IMR-90 (cell line): ENCODE results near the gene PWWP3B. TPM values are rescaled to one million over a fixed set of nuclear protein-coding genes. Genes with fewer than 3 reads are reported as not detected.

Experiments used
- ATAC-seq: fragments of 200-7000 bp; cut with Tn5 transposase; 2 replicates; pipeline ENCODE4 v1.9.1; 2020; ENCODE audit warnings: low read depth, mild to moderate bottlenecking, moderate library complexity
- BruUV-seq: library from RNA; stranded (reverse); fragments of 400-500 nt; replicated peaks from 2 replicates; lab custom pipeline; 2021; lab: Mats Ljungman, UMichigan
- CTCF ChIA-PET: fragments of 300-600 bp; formaldehyde crosslinking; extraction: SDS; loops from one replicate; lab custom pipeline; 2021; ENCODE audit warnings: antibody characterized with exemption; lab: Yijun Ruan, JAX
- POLR2A ChIA-PET: fragments of 300-600 bp; sonication (Branson Sonifier 250); formaldehyde crosslinking; loops from one replicate; lab custom pipeline; 2022; ENCODE audit warnings: antibody characterized with exemption; ENCODE audit not compliant: unreplicated experiment; lab: Charles Lee
- DNase-seq: peaks from one replicate; pipeline ENCODE4 v3.0.0; 2013
- H2AFZ ChIP-seq: replicated peaks from 2 replicates; pipeline ENCODE3; 2013; ENCODE audit warnings: low read length, mild to moderate bottlenecking; ENCODE audit not compliant: poor library complexity
- H2AK5ac ChIP-seq: 2 replicates; pipeline ENCODE4 v1.6.1; 2013; ENCODE audit warnings: low read depth, low read length, inconsistent platforms
- H2AK9ac ChIP-seq: replicated peaks from 2 replicates; pipeline ENCODE3; 2013; ENCODE audit warnings: mild to moderate bottlenecking, low read depth, low read length, moderate library complexity; ENCODE audit not compliant: poor library complexity
- H2BK120ac ChIP-seq: 2 replicates; pipeline ENCODE4 v1.6.1; 2013; ENCODE audit warnings: low read depth, low read length, inconsistent platforms
- H2BK15ac ChIP-seq: 3 replicates; pipeline ENCODE4 v1.6.1; 2013; ENCODE audit warnings: low read depth, low read length, inconsistent platforms
- H2BK20ac ChIP-seq: 2 replicates; pipeline ENCODE4 v1.6.1; 2013; ENCODE audit warnings: low read depth, mild to moderate bottlenecking, inconsistent platforms, low read length, moderate library complexity
- H2BK5ac ChIP-seq: 2 replicates; pipeline ENCODE4 v1.6.1; 2013; ENCODE audit warnings: mild to moderate bottlenecking, low read depth, low read length, inconsistent platforms; ENCODE audit not compliant: poor library complexity, severe bottlenecking
- H3K14ac ChIP-seq: replicated peaks from 2 replicates; pipeline ENCODE4 v1.6.1; 2013; ENCODE audit warnings: low read depth, low read length, inconsistent platforms
- H3K18ac ChIP-seq: 2 replicates; pipeline ENCODE4 v1.6.1; 2013; ENCODE audit warnings: low read depth, low read length, control low read depth
- H3K23ac ChIP-seq: 2 replicates; pipeline ENCODE4 v1.6.1; 2013; ENCODE audit warnings: low read depth, low read length, inconsistent platforms
- H3K27ac ChIP-seq: 2 replicates; pipeline ENCODE4 v1.5.1; 2013; ENCODE audit warnings: mild to moderate bottlenecking, control low read depth, low read length; ENCODE audit not compliant: insufficient read depth
- H3K27me3 ChIP-seq: 2 replicates; pipeline ENCODE4 v1.6.1; 2013; ENCODE audit warnings: low read length; ENCODE audit not compliant: control insufficient read depth, insufficient read depth
- H3K36me3 ChIP-seq: 2 replicates; pipeline ENCODE4 v1.6.1; 2013; ENCODE audit warnings: low read length, mixed read lengths; ENCODE audit not compliant: control insufficient read depth, insufficient read depth
- H3K4ac ChIP-seq: 2 replicates; pipeline ENCODE4 v1.6.1; 2013; ENCODE audit warnings: low read depth, low read length, inconsistent platforms
- H3K4me1 ChIP-seq: 2 replicates; pipeline ENCODE4 v1.6.1; 2013; ENCODE audit warnings: low read length, mixed read lengths; ENCODE audit not compliant: control insufficient read depth, insufficient read depth
- H3K4me2 ChIP-seq: 2 replicates; pipeline ENCODE4 v1.6.1; 2013; ENCODE audit warnings: low read depth, mild to moderate bottlenecking, control low read depth, low read length, moderate library complexity
- H3K4me3 ChIP-seq: 2 replicates; pipeline ENCODE4 v1.5.1; 2013; ENCODE audit warnings: low read depth, mild to moderate bottlenecking, control low read depth, low read length, moderate library complexity; ENCODE audit not compliant: insufficient read depth
- H3K56ac ChIP-seq: 2 replicates; pipeline ENCODE4 v1.6.1; 2013; ENCODE audit warnings: low read length, inconsistent platforms; ENCODE audit not compliant: insufficient read depth; ENCODE audit errors: extremely low read depth
- H3K79me1 ChIP-seq, 2 experiments: 2 replicates each; pipeline ENCODE4 v1.6.1; 2013; ENCODE audit warnings: low read length in 2 of 2, inconsistent platforms in 1 of 2, low read depth in 1 of 2
- H3K9ac ChIP-seq: 2 replicates; pipeline ENCODE4 v1.6.1; 2013; ENCODE audit warnings: low read depth, low read length, control low read depth
- H3K9me1 ChIP-seq: 2 replicates; pipeline ENCODE4 v1.6.1; 2013; ENCODE audit warnings: low read length, inconsistent platforms; ENCODE audit not compliant: insufficient read depth
- H3K9me3 ChIP-seq: 2 replicates; pipeline ENCODE4 v1.6.1; 2013; ENCODE audit warnings: low read length; ENCODE audit not compliant: control insufficient read depth, insufficient read depth
- H4K20me1 ChIP-seq: 2 replicates; pipeline ENCODE4 v1.6.1; 2013; ENCODE audit warnings: low read length, inconsistent platforms; ENCODE audit not compliant: insufficient read depth
- H4K5ac ChIP-seq: 2 replicates; pipeline ENCODE4 v1.6.1; 2013; ENCODE audit warnings: mild to moderate bottlenecking, low read depth, low read length, control low read depth
- H4K8ac ChIP-seq, 2 experiments: 2 replicates each; pipeline ENCODE4 v1.6.1; 2013; ENCODE audit warnings: low read depth in 2 of 2, low read length in 2 of 2, control low read depth in 1 of 2, inconsistent platforms in 1 of 2
- H4K91ac ChIP-seq: 2 replicates; pipeline ENCODE4 v1.6.1; 2013; ENCODE audit warnings: low read depth, low read length, inconsistent platforms; ENCODE audit not compliant: insufficient read depth
- BHLHE40 ChIP-seq: fragments of 150-350 bp; IDR thresholded peaks from 2 replicates; pipeline ENCODE4 v1.6.1; 2016; ENCODE audit warnings: mild to moderate bottlenecking, low read depth, low read length
- CEBPB ChIP-seq: IDR thresholded peaks from 2 replicates; pipeline ENCODE4 v1.6.1; 2012; ENCODE audit warnings: low read depth, low read length, improper control_type of control experiment
- CHD1 ChIP-seq: IDR thresholded peaks from 2 replicates; pipeline ENCODE4 v1.6.1; 2012; ENCODE audit warnings: low read depth, low read length, improper control_type of control experiment
- FOS ChIP-seq: fragments of 150-350 bp; IDR thresholded peaks from 2 replicates; pipeline ENCODE4 v1.6.1; 2016; ENCODE audit warnings: low read depth, low read length
- MAFK ChIP-seq: IDR thresholded peaks from 2 replicates; pipeline ENCODE4 v1.6.1; 2012; ENCODE audit warnings: low read depth, low read length, improper control_type of control experiment
- MAZ ChIP-seq: IDR thresholded peaks from 2 replicates; pipeline ENCODE4 v1.6.1; 2012; ENCODE audit warnings: low read depth, mild to moderate bottlenecking, low read length, improper control_type of control experiment, moderate library complexity, borderline replicate concordance
- MXI1 ChIP-seq: IDR thresholded peaks from 2 replicates; pipeline ENCODE4 v1.6.1; 2012; ENCODE audit warnings: low read depth, mild to moderate bottlenecking, low read length, moderate library complexity, borderline replicate concordance
- NFE2L2 ChIP-seq: fragments of 150-350 bp; IDR thresholded peaks from 2 replicates; pipeline ENCODE4 v1.6.1; 2016; ENCODE audit warnings: low read depth, mild to moderate bottlenecking, low read length
- POLR2A ChIP-seq: IDR thresholded peaks from 2 replicates; pipeline ENCODE4 v1.6.1; 2012; ENCODE audit warnings: mild to moderate bottlenecking, low read depth, low read length
- RAD21 ChIP-seq: IDR thresholded peaks from 2 replicates; pipeline ENCODE4 v1.6.1; 2012; ENCODE audit warnings: low read length, improper control_type of control experiment
- RCOR1 ChIP-seq: IDR thresholded peaks from 2 replicates; pipeline ENCODE4 v1.6.1; 2012; ENCODE audit warnings: mild to moderate bottlenecking, low read length, improper control_type of control experiment; ENCODE audit not compliant: insufficient replicate concordance
- RFX5 ChIP-seq: IDR thresholded peaks from 2 replicates; pipeline ENCODE4 v1.8.0; 2012; ENCODE audit warnings: low read depth, mild to moderate bottlenecking, low read length, moderate library complexity
- SMC3 ChIP-seq: fragments of 150-350 bp; IDR thresholded peaks from 2 replicates; pipeline ENCODE4 v1.6.1; 2016; ENCODE audit warnings: low read depth, mild to moderate bottlenecking, antibody characterized with exemption, low read length, moderate library complexity
- WGBS, 2 experiments: methylation state at CpG; one replicate each; pipeline versions ENCODE4 v1.1.5 to v1.1.7; 2013; ENCODE audit warnings: missing lambda C conversion rate in 2 of 2; ENCODE audit not compliant: insufficient read length in 1 of 2; ENCODE audit errors: extremely low coverage in 2 of 2; 5-methylcytosine and 5-hydroxymethylcytosine counted together
- dilution Hi-C: fragments of 300-500 bp; cut with HindIII; formaldehyde crosslinking; loops from one replicate; pipeline ENCODE4 v1.14.3; 2018; ENCODE audit warnings: low sequenced_read_pairs; ENCODE audit not compliant: unreplicated experiment
- in situ Hi-C: fragments of 300-500 bp; cut with MboI; formaldehyde crosslinking; loops from 3 replicates; pipeline ENCODE4 v1.14.3; 2019; ENCODE audit warnings: low sequenced_read_pairs, inconsistent platforms, mixed read lengths
- intact Hi-C: fragments of 100-400 bp; cut with micrococcal nuclease; formaldehyde crosslinking; loops from 2 replicates; pipeline ENCODE4 v1.10.0; 2022
- polyA plus RNA-seq, 3 experiments: library from polyadenylated mRNA; depleted of rRNA; stranded (reverse); fragments of >200 nt; gene quantifications; 2 replicates each; pipeline ENCODE4 v1.2.3, GENCODE V29; 2012; ENCODE audit warnings: low replicate concordance in 1 of 3
- total RNA-seq: library from RNA; depleted of rRNA; stranded (reverse); fragments of >200 nt; gene quantifications from 2 replicates; pipeline ENCODE4 v1.2.3, GENCODE V29; 2012
- TF ChIP-seq, protein P1 (sequence below): conservative IDR thresholded peaks from 2 replicates; pipeline ENCODE4 v1.5.1; 2012; ENCODE audit warnings: mild to moderate bottlenecking, low read depth, low read length, improper control_type of control experiment
- TF ChIP-seq, protein P2 (sequence below): fragments of 150-350 bp; IDR thresholded peaks from 2 replicates; pipeline ENCODE4 v1.6.1; 2016; ENCODE audit warnings: low read depth, mild to moderate bottlenecking, low read length, moderate library complexity, borderline replicate concordance
- TF ChIP-seq, protein P3 (sequence below): fragments of 150-350 bp; IDR thresholded peaks from 2 replicates; pipeline ENCODE4 v1.6.1; 2017; ENCODE audit warnings: mild to moderate bottlenecking, antibody characterized with exemption, low read length, low read depth

PWWP3B gene
- total and polyA plus RNA-seq, 2 of the 4 experiments (the other 2 are of a cell fraction), result not detected

DNA sequence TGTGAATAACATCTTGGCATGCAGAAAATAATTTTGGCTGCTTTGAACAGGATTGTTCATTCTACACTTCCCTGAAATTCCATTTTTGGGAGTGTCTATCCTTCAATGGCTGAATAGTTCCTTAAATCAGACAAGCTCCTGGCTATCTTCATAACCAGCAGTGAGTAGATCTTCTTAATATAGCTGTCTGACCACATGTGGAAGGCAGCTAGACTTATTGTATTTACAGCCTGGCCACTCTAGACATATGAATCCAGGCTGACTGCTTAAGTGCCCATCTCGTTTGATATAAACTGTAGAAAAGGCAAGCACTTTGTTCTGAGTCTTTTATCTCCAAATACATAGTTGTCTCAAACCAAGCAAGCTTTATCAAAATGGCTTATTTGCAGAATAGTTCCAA lies 40.0 kb downstream of the PWWP3B start:
- CTCF ChIA-PET, result no interaction called here
- POLR2A ChIA-PET, result no interaction called here
- in situ Hi-C loops, result no loop called here

More for the DNA sequence above, 40.0 kb downstream of the PWWP3B start:
- no TSS peak for BruUV-seq
- H2AK9ac ChIP-seq, result no peak overlapping the region
- intact Hi-C loops (no loop called here), dilution Hi-C loops (no loop called here)
- no peak overlapping the region for H4K91ac ChIP-seq
- H2AFZ ChIP-seq, result no peak overlapping the region
- H3K4me1 ChIP-seq, result no peaks in the 10 kb centered on the region
- H3K9me3 ChIP-seq, result no peaks in the 10 kb centered on the region; the same call in none of the 2 replicates
- H2BK20ac ChIP-seq, result no peak overlapping the region
- H4K20me1 ChIP-seq, result no peaks in the 10 kb centered on the region
- no peaks in the 10 kb centered on the region for H3K79me1 ChIP-seq
- DNase-seq (no peak), ATAC-seq (no peak)
- WGBS, 2 experiments, result no CpG with 5 or more reads among the region's 1 CpG
- no peak overlapping the region for H3K4me3 ChIP-seq
- no peak overlapping the region for H2BK5ac ChIP-seq
- no peak overlapping the region for H2BK120ac ChIP-seq
- no peak overlapping the region for H3K9ac ChIP-seq
- H3K56ac ChIP-seq, result no peak overlapping the region
- no peak overlapping the region for H3K4ac ChIP-seq
- no peak overlapping the region for H3K27ac ChIP-seq
- no peak overlapping the region for H3K14ac ChIP-seq
- H3K36me3 ChIP-seq, result no peaks in the 10 kb centered on the region
- H3K4me2 ChIP-seq, result no peak overlapping the region
- H3K27me3 ChIP-seq, result no peaks in the 10 kb centered on the region
- no peak overlapping the region for H3K18ac ChIP-seq
- H3K23ac ChIP-seq, result no peak overlapping the region
- TF ChIP-seq MXI1, result no peak
- no peak for TF ChIP-seq RFX5
- no peak for TF ChIP-seq POLR2A
- no peak for TF ChIP-seq RCOR1
- no peak for TF ChIP-seq CHD1
- no peak for TF ChIP-seq MAFK
- no peak for TF ChIP-seq RAD21
- TF ChIP-seq, protein P1, sequence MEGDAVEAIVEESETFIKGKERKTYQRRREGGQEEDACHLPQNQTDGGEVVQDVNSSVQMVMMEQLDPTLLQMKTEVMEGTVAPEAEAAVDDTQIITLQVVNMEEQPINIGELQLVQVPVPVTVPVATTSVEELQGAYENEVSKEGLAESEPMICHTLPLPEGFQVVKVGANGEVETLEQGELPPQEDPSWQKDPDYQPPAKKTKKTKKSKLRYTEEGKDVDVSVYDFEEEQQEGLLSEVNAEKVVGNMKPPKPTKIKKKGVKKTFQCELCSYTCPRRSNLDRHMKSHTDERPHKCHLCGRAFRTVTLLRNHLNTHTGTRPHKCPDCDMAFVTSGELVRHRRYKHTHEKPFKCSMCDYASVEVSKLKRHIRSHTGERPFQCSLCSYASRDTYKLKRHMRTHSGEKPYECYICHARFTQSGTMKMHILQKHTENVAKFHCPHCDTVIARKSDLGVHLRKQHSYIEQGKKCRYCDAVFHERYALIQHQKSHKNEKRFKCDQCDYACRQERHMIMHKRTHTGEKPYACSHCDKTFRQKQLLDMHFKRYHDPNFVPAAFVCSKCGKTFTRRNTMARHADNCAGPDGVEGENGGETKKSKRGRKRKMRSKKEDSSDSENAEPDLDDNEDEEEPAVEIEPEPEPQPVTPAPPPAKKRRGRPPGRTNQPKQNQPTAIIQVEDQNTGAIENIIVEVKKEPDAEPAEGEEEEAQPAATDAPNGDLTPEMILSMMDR, result no peak
- no peak for TF ChIP-seq SMC3
- TF ChIP-seq FOS, result no peak
- TF ChIP-seq MAZ, result no peak
- TF ChIP-seq, protein P2, sequence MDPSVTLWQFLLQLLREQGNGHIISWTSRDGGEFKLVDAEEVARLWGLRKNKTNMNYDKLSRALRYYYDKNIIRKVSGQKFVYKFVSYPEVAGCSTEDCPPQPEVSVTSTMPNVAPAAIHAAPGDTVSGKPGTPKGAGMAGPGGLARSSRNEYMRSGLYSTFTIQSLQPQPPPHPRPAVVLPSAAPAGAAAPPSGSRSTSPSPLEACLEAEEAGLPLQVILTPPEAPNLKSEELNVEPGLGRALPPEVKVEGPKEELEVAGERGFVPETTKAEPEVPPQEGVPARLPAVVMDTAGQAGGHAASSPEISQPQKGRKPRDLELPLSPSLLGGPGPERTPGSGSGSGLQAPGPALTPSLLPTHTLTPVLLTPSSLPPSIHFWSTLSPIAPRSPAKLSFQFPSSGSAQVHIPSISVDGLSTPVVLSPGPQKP, result no peak
- no peak for TF ChIP-seq CEBPB
- TF ChIP-seq, protein P3, sequence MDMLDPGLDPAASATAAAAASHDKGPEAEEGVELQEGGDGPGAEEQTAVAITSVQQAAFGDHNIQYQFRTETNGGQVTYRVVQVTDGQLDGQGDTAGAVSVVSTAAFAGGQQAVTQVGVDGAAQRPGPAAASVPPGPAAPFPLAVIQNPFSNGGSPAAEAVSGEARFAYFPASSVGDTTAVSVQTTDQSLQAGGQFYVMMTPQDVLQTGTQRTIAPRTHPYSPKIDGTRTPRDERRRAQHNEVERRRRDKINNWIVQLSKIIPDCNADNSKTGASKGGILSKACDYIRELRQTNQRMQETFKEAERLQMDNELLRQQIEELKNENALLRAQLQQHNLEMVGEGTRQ, result no peak
- TF ChIP-seq BHLHE40, result no peak
- no peak for TF ChIP-seq NFE2L2
- H4K5ac ChIP-seq, result no peak overlapping the region
- no peak overlapping the region for H4K8ac ChIP-seq
- H2AK5ac ChIP-seq, result no peak overlapping the region
- no peak overlapping the region for H2BK15ac ChIP-seq
- H3K9me1 ChIP-seq, result no peaks in the 10 kb centered on the region
